ENCODE results near the gene ARHGEF4.

ARHGEF4 gene

GRCh38 chr2:130915149-130915548 lies 78.4 kb downstream of the ARHGEF4 start:
- Histone ChIP-seq H3K9me3 (ENCODE audit: insufficient read depth, low read depth, low read length) (no peaks in the 10 kb centered on the region), H2AFZ (ENCODE audit: low read length) (no peak overlapping the region), H3K9ac (ENCODE audit: low read depth, low read length, poor library complexity, severe bottlenecking) (no peak overlapping the region), H3F3A (ENCODE audit: low read depth) (no peaks in the 10 kb centered on the region), H3K27me3 (ENCODE audit: insufficient read depth, low read length, poor library complexity, severe bottlenecking) (no peaks in the 10 kb centered on the region), H3K4me1 (ENCODE audit: insufficient read depth, low read length, poor library complexity, severe bottlenecking) (no peaks in the 10 kb centered on the region), H3K4me2 (ENCODE audit: low read depth, low read length, poor library complexity, severe bottlenecking) (no peak overlapping the region), H3K9me2 (replicated peaks; ENCODE audit: low read depth, low read length) (no peaks in the 10 kb centered on the region), H3K36me3 (ENCODE audit: insufficient read depth, low read length) (no peaks in the 10 kb centered on the region), H4K20me1 (ENCODE audit: insufficient read depth, low read length, poor library complexity, severe bottlenecking) (no peaks in the 10 kb centered on the region), H3K79me2 (ENCODE audit: insufficient read depth, low read length) (no peaks in the 10 kb centered on the region), H3K4me3 (ENCODE audit: low read length, poor library complexity, severe bottlenecking) (no peak overlapping the region)
- TF ChIP-seq EZH2phosphoT487 (IDR thresholded peaks at IDR 0.05; ENCODE audit: borderline replicate concordance), result no peak
- TF ChIP-seq CTCF (conservative IDR thresholded peaks at IDR 0.05; ENCODE audit: low read length), result no peak

- no peaks in the 10 kb centered on the region for H4K20me1 ChIP-seq (ENCODE audit: insufficient read depth, low read length, poor library complexity, severe bottlenecking)
Measured at GRCh38 chr2:130915595-130916437, 79.1 kb downstream of the ARHGEF4 start.

GRCh38 chr2:130916438-130916705 lies 79.7 kb downstream of the ARHGEF4 start:
- H3K4me3 ChIP-seq (ENCODE audit: low read length, poor library complexity, severe bottlenecking), result no peak overlapping the region
- H3K27me3 ChIP-seq (ENCODE audit: insufficient read depth, low read length, poor library complexity, severe bottlenecking), result no peaks in the 10 kb centered on the region
- no peaks in the 10 kb centered on the region for H3K9me3 ChIP-seq (ENCODE audit: insufficient read depth, low read depth, low read length)
- no peak overlapping the region for H2AFZ ChIP-seq (ENCODE audit: low read length)
- no peak overlapping the region for H3K9ac ChIP-seq (ENCODE audit: low read depth, low read length, poor library complexity, severe bottlenecking)
- no peaks in the 10 kb centered on the region for H3K9me2 ChIP-seq (replicated peaks; ENCODE audit: low read depth, low read length)
- H3K79me2 ChIP-seq (ENCODE audit: insufficient read depth, low read length), result no peaks in the 10 kb centered on the region
- H3F3A ChIP-seq (ENCODE audit: low read depth), result no peaks in the 10 kb centered on the region
- TF ChIP-seq EZH2phosphoT487 (IDR thresholded peaks at IDR 0.05; ENCODE audit: borderline replicate concordance) (no peak), CTCF (conservative IDR thresholded peaks at IDR 0.05; ENCODE audit: low read length) (no peak)
- no peaks in the 10 kb centered on the region for H3K4me1 ChIP-seq (ENCODE audit: insufficient read depth, low read length, poor library complexity, severe bottlenecking)
- no peaks in the 10 kb centered on the region for H3K36me3 ChIP-seq (ENCODE audit: insufficient read depth, low read length)
- no peaks in the 10 kb centered on the region for H4K20me1 ChIP-seq (ENCODE audit: insufficient read depth, low read length, poor library complexity, severe bottlenecking)
- H3K4me2 ChIP-seq (ENCODE audit: low read depth, low read length, poor library complexity, severe bottlenecking), result no peak overlapping the region

More at GRCh38 chr2:130915595-130916437, 79.1 kb downstream of the ARHGEF4 start:
- TF ChIP-seq EZH2phosphoT487 (IDR thresholded peaks at IDR 0.05; ENCODE audit: borderline replicate concordance) (no peak), CTCF (conservative IDR thresholded peaks at IDR 0.05; ENCODE audit: low read length) (no peak)
- no peak overlapping the region for H3K9ac ChIP-seq (ENCODE audit: low read depth, low read length, poor library complexity, severe bottlenecking)
- no peak overlapping the region for H2AFZ ChIP-seq (ENCODE audit: low read length)
- no peaks in the 10 kb centered on the region for H3K9me3 ChIP-seq (ENCODE audit: insufficient read depth, low read depth, low read length)
- H3K36me3 ChIP-seq (ENCODE audit: insufficient read depth, low read length), result no peaks in the 10 kb centered on the region
- no peak overlapping the region for H3K4me3 ChIP-seq (ENCODE audit: low read length, poor library complexity, severe bottlenecking)
- H3K27me3 ChIP-seq (ENCODE audit: insufficient read depth, low read length, poor library complexity, severe bottlenecking), result no peaks in the 10 kb centered on the region
- H3F3A ChIP-seq (ENCODE audit: low read depth), result no peaks in the 10 kb centered on the region
- no peaks in the 10 kb centered on the region for H3K9me2 ChIP-seq (replicated peaks; ENCODE audit: low read depth, low read length)
- H3K4me1 ChIP-seq (ENCODE audit: insufficient read depth, low read length, poor library complexity, severe bottlenecking), result no peaks in the 10 kb centered on the region
- H3K4me2 ChIP-seq (ENCODE audit: low read depth, low read length, poor library complexity, severe bottlenecking), result no peak overlapping the region
- H3K79me2 ChIP-seq (ENCODE audit: insufficient read depth, low read length), result no peaks in the 10 kb centered on the region

Measured in Loucy (cell line).